ENCODE data around the gene ADAMTSL3.

The ADAMTSL3 gene

DNA sequence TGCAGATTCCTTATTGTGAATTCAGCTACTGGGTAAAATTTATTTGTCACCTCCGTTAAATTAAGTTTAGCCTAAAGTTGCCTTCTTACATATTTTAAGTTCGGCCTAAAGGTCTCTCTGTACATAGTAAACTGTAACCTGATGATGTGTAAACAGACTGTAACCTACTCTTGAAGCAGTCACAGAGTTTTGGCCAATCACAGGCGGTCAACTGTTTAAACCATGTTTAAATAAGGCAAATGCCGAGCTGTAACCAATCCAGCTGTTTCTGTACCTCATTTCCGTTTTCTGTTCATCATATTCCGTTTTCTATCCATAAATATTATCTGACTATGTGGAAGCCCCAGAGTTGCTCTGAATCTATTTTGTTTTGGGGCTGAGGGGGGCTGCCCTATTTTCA lies 2.4 kb upstream of the ADAMTSL3 start:
- no peak for ATAC-seq (ENCODE audit: low read depth)
- Histone ChIP-seq H3K27me3 (ENCODE audit: insufficient read depth, poor library complexity, severe bottlenecking) (peaks cover 23% of the 10 kb centered on the region), H3K4me3 (ENCODE audit: severe bottlenecking) (no peak overlapping the region), H3K9me3 (ENCODE audit: severe bottlenecking) (no peaks in the 10 kb centered on the region), H3K27ac (ENCODE audit: poor library complexity, severe bottlenecking) (no peak overlapping the region), H3K4me1 (ENCODE audit: insufficient read depth, poor library complexity, severe bottlenecking) (no peaks in the 10 kb centered on the region), H3K36me3 (ENCODE audit: low read depth) (no peaks in the 10 kb centered on the region)
- TF ChIP-seq, protein P1, sequence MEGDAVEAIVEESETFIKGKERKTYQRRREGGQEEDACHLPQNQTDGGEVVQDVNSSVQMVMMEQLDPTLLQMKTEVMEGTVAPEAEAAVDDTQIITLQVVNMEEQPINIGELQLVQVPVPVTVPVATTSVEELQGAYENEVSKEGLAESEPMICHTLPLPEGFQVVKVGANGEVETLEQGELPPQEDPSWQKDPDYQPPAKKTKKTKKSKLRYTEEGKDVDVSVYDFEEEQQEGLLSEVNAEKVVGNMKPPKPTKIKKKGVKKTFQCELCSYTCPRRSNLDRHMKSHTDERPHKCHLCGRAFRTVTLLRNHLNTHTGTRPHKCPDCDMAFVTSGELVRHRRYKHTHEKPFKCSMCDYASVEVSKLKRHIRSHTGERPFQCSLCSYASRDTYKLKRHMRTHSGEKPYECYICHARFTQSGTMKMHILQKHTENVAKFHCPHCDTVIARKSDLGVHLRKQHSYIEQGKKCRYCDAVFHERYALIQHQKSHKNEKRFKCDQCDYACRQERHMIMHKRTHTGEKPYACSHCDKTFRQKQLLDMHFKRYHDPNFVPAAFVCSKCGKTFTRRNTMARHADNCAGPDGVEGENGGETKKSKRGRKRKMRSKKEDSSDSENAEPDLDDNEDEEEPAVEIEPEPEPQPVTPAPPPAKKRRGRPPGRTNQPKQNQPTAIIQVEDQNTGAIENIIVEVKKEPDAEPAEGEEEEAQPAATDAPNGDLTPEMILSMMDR (IDR thresholded peaks at IDR 0.05; ENCODE audit: poor library complexity, severe bottlenecking) = no peak
- DNase-seq (ENCODE audit: low spot score) = no peak

DNA sequence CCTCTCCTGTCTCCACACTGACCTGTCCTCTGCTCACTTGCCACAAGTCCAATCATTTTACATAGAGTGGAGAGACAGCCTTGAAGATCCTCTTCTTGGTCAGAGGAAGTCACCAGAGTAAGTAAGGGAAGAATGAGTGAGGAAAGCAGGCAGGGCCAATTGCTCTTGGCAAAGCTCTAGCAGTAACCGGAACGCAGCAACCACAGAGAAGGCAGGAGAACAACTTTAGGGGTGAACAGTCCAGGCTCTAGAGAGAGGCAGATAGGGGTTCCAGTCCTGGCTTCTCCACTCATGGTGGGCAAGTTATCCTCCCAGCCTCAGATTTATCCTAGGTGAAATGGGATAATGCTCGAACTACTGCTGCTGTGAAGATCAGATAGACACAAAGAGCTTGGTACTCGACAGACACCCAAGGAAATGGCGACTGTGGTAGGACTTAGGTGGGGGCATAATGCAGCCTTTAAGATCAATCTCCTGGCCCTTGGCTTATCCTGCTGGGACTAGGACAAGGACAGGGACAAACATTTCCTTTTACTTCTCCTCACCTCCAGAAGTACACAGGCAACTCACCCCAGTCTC lies 1.2 kb upstream of the ADAMTSL3 start:
- Histone ChIP-seq H3K9me3 (ENCODE audit: severe bottlenecking) (no peaks in the 10 kb centered on the region), H3K36me3 (ENCODE audit: low read depth) (no peaks in the 10 kb centered on the region), H3K27ac (ENCODE audit: poor library complexity, severe bottlenecking) (no peak overlapping the region), H3K4me3 (ENCODE audit: severe bottlenecking) (no peak overlapping the region), H3K4me1 (ENCODE audit: insufficient read depth, poor library complexity, severe bottlenecking) (no peaks in the 10 kb centered on the region), H3K27me3 (ENCODE audit: insufficient read depth, poor library complexity, severe bottlenecking) (peaks cover 23% of the 10 kb centered on the region)
- DNase-seq (ENCODE audit: low spot score) (no peak), ATAC-seq (ENCODE audit: low read depth) (no peak)
- TF ChIP-seq, protein P1 (IDR thresholded peaks at IDR 0.05; ENCODE audit: poor library complexity, severe bottlenecking) = no peak

DNA sequence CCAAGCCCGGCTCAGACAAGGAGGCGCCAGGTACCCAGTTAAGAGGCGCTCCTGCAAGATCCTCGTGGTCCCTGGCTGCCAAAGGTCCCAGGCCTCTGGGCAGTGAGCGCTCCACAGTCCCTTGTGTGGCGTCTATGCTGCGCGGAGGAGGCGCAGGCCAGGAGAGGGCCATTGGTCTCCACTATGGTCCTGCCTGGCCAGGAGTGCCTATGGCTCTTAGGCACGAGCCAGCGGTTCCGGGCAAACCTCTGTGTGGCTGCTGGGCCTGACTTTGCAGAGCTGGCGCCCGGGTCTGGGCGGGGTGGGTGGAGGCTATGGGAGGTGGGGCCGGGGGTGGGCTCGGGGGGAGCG lies 660 bp upstream of the ADAMTSL3 start:
- Histone ChIP-seq H3K27me3 (ENCODE audit: insufficient read depth, poor library complexity, severe bottlenecking) (peaks cover 23% of the 10 kb centered on the region), H3K9me3 (ENCODE audit: severe bottlenecking) (no peaks in the 10 kb centered on the region), H3K36me3 (ENCODE audit: low read depth) (no peaks in the 10 kb centered on the region), H3K27ac (ENCODE audit: poor library complexity, severe bottlenecking) (no peak overlapping the region), H3K4me1 (ENCODE audit: insufficient read depth, poor library complexity, severe bottlenecking) (no peaks in the 10 kb centered on the region), H3K4me3 (ENCODE audit: severe bottlenecking) (no peak overlapping the region)
- TF ChIP-seq, protein P1 (IDR thresholded peaks at IDR 0.05; ENCODE audit: poor library complexity, severe bottlenecking) = no peak
- ATAC-seq (ENCODE audit: low read depth) (peak; percentile 20; the same call in 2 of the 3 replicates), DNase-seq (ENCODE audit: low spot score) (no peak)

DNA sequence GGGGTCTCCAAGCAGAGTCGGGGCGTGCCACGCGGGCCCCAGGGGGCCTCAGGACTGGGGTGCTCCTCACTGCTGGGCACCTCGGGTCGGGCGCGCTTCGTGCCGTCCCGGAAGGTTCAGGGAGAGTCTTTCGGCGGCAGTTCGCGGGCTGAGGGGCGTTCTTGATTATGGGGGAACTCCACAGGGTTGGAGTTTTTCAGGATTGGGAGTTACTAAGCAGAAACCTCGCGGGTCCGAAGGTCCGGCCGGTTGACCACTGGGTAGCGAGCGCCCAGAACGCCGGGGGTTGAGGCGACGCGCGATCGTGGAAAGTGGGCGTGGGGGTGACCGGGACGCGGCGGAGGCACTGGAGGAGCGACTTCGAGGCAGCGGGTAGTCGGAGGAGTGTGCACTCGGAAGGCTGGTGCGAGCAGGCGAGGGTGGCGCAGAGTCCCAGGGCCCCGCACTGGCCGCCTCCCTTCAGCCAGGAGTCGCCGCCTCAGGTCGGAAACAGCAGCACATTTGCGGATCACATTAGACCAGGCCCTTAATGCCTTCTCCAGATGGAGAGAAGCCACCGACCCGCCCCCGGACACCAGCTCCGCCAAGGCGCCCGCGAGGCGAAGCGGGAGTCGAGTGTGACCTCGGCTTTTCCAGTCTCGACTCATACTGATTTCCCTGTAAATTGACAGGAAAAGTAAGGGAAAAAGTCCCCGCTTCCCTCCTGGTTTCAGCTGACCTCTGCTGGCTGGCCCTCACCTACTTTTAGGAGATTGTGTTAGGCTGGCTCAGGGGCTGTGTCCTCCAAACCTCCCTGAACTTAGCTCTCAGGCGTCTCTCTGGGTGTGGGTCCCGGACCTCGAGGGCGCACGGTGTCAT lies 685 bp downstream of the ADAMTSL3 start:
- TF ChIP-seq, protein P1 (IDR thresholded peaks at IDR 0.05; ENCODE audit: poor library complexity, severe bottlenecking) = no peak
- Histone ChIP-seq H3K9me3 (ENCODE audit: severe bottlenecking) (no peaks in the 10 kb centered on the region), H3K27ac (ENCODE audit: poor library complexity, severe bottlenecking) (no peak overlapping the region), H3K36me3 (ENCODE audit: low read depth) (no peaks in the 10 kb centered on the region), H3K4me3 (ENCODE audit: severe bottlenecking) (peak overlapping the region; percentile 44), H3K27me3 (ENCODE audit: insufficient read depth, poor library complexity, severe bottlenecking) (peaks cover 23% of the 10 kb centered on the region), H3K4me1 (ENCODE audit: insufficient read depth, poor library complexity, severe bottlenecking) (no peaks in the 10 kb centered on the region)
- DNase-seq (ENCODE audit: low spot score) = no peak
- 0 out of 3 replicates have a peak, but pooled peaks have one; percentile 8 for ATAC-seq (ENCODE audit: low read depth)

DNA sequence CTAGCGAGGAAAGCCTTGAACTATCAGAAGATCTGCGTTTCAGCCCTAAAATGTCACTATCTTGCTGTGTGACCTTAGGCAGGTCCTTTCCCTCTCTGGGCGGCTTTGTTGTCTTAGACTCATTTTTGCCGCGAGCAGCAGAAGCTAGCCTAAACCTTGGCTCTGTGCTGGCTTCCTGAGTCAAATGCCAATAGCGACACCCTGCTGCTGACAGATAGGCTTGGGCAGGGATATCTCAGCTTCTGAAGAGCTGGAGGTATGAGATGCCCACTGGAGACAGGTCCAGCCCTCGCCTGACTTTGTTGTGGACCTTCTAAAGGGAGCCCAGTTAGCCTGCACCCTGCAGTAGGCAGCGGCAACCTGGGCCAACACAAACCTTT lies 1.3 kb downstream of the ADAMTSL3 start:
- DNase-seq (ENCODE audit: low spot score) (no peak), ATAC-seq (ENCODE audit: low read depth) (no peak)
- H3K4me3 ChIP-seq (ENCODE audit: severe bottlenecking) = no peak overlapping the region
- TF ChIP-seq, protein P1 (IDR thresholded peaks at IDR 0.05; ENCODE audit: poor library complexity, severe bottlenecking) = no peak
- no peaks in the 10 kb centered on the region for H3K36me3 ChIP-seq (ENCODE audit: low read depth)
- H3K27me3 ChIP-seq (ENCODE audit: insufficient read depth, poor library complexity, severe bottlenecking) = peaks cover 23% of the 10 kb centered on the region
- H3K27ac ChIP-seq (ENCODE audit: poor library complexity, severe bottlenecking) = no peak overlapping the region
- no peaks in the 10 kb centered on the region for H3K9me3 ChIP-seq (ENCODE audit: severe bottlenecking)
- H3K4me1 ChIP-seq (ENCODE audit: insufficient read depth, poor library complexity, severe bottlenecking) = no peaks in the 10 kb centered on the region
